ENCODE data around the gene ELOVL7.

The ELOVL7 gene

GRCh38 chr5:60811105-60811504, 33.0 kb downstream of the ELOVL7 start:
- no peak for DNase-seq (ENCODE audit: low read depth)
- TF ChIP-seq CTCF (IDR thresholded peaks at IDR 0.05; ENCODE audit: insufficient read depth, low read depth, low read length, missing control alignments): no peak
- no peak overlapping the region for H3K4me3 ChIP-seq (ENCODE audit: low read depth, low read length)

DNA sequence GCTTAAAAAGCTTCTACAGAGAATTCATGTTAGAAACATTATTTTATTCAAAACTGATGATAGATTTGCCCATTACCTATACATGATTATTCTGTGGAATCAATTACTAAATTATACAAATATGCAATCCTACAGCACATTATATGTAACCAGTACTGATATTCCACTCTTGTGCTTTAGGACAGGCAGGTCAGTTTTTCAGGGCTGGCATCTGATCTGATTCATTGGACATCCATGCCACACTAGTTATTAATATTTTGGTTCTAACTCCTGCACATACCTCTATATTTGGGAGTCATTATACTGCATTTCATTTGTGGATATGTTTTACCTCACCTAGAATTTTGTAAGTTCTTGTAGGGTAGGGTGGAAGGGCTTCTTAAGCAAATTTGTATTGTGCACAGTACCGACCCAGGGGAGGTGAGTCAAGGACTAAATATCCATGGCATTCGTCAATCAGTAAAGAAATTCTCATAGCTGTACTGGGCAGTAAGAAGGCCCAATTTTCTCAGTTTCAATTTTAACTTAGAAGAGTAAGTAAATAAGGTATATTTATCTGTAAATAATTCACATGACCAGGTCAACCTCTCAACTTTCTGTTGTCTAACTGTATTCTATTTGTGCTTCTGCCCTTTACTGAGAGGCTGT, 33.5 kb downstream of the ELOVL7 start:
- no peak overlapping the region for H3K4me3 ChIP-seq (ENCODE audit: low read depth, low read length)
- no peak for TF ChIP-seq CTCF (IDR thresholded peaks at IDR 0.05; ENCODE audit: insufficient read depth, low read depth, low read length, missing control alignments)
- no peak for DNase-seq (ENCODE audit: low read depth)

DNA sequence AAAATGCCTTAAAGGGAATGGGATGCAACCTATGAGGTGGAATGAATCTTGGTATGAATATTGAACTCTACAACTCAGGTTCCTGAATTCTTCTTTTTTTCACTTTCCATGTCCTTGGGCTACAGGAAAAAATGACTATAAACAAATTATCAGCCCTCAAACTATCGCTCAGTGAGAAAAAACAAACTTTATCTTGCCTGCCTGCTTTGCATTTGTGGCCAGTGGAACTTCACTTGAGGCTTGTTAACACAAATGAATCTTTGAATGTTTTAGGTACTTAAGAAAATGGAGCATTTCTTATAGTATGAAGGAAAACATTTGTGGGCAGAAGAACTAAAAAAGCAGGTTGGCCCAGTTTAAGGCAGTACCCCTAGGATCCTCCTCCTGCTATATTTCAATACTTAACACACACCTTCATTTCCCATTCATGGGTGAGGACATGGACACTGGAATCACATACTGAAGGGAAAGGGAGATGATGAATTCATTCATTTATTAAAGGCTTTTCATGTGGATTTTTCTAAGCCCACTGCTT, 34.1 kb downstream of the ELOVL7 start:
- H3K4me3 ChIP-seq (ENCODE audit: low read depth, low read length): no peak overlapping the region
- no peak for DNase-seq (ENCODE audit: low read depth)
- TF ChIP-seq CTCF (IDR thresholded peaks at IDR 0.05; ENCODE audit: insufficient read depth, low read depth, low read length, missing control alignments): no peak

GRCh38 chr5:60806591-60807243, 37.4 kb downstream of the ELOVL7 start:
- no peak for TF ChIP-seq CTCF (IDR thresholded peaks at IDR 0.05; ENCODE audit: insufficient read depth, low read depth, low read length, missing control alignments)
- no peak overlapping the region for H3K4me3 ChIP-seq (ENCODE audit: low read depth, low read length)
- no peak for DNase-seq (ENCODE audit: low read depth)

DNA sequence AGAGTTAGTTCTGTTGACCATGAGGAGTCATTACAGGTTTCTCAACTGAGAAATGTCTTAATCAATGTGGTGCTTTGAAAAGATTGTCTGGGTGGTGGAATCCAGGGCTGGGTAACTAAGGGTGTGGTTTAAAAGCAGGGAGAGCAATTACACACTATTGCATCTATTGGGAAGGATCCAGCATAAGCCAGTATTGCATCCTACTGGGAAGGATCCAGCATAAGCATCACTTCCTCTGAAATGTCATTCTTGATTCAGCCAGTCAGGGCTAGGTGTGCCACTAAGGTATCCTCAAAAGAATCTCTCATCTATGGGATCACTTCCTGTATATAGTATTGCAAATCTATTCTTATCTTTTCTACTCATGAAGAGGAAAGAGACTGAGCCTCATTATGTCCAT, 38.6 kb downstream of the ELOVL7 start:
- TF ChIP-seq CTCF (IDR thresholded peaks at IDR 0.05; ENCODE audit: insufficient read depth, low read depth, low read length, missing control alignments): no peak
- H3K4me3 ChIP-seq (ENCODE audit: low read depth, low read length): no peak overlapping the region

GRCh38 chr5:60803712-60804111, 40.4 kb downstream of the ELOVL7 start:
- DNase-seq (ENCODE audit: low read depth): no peak
- H3K4me3 ChIP-seq (ENCODE audit: low read depth, low read length): no peak overlapping the region
- TF ChIP-seq CTCF (IDR thresholded peaks at IDR 0.05; ENCODE audit: insufficient read depth, low read depth, low read length, missing control alignments): no peak

More for the DNA sequence above, 38.6 kb downstream of the ELOVL7 start:
- DNase-seq (ENCODE audit: low read depth): no peak
